Renal cortical epithelial cell (primary cell): ENCODE results near the gene DMTF1. TPM values are rescaled to one million over a fixed set of nuclear protein-coding genes. Genes with fewer than 3 reads are reported as not detected.

Experiments
- DNase-seq: peaks from one replicate; pipeline ENCODE4 v3.0.0-alpha.2; 2011; ENCODE audit warnings: low read depth
- total RNA-seq: library from RNA; depleted of rRNA; stranded (reverse); fragments of >200 nt; gene quantifications from 2 replicates; pipeline ENCODE4 v1.2.3, GENCODE V29; 2014

DMTF1 gene
- total RNA-seq, 1 donor from 2014 or later, result 95.5 TPM

- DNase-seq, result no peak
These were observed 5.4 kb upstream of the DMTF1 start for GRCh38 chr7:87146740-87147386.

GRCh38 chr7:87147500-87147899, 4.8 kb upstream of the DMTF1 start:
- DNase-seq, result no peak

- DNase-seq, result peak; percentile 59
These were observed 3.8 kb upstream of the DMTF1 start for GRCh38 chr7:87148332-87148955.

- DNase-seq, result no peak
These were observed 1.1 kb upstream of the DMTF1 start for GRCh38 chr7:87151002-87151728.

- no peak for DNase-seq
These were observed 533 bp upstream of the DMTF1 start for GRCh38 chr7:87151729-87152111.

GRCh38 chr7:87152897-87153641, 816 bp downstream of the DMTF1 start:
- DNase-seq, result peak; percentile 16

GRCh38 chr7:87154166-87154565, 1.9 kb downstream of the DMTF1 start:
- DNase-seq, result no peak

- DNase-seq, result no peak
These were observed 2.3 kb downstream of the DMTF1 start for GRCh38 chr7:87154569-87154968.

GRCh38 chr7:87155788-87156187, 3.5 kb downstream of the DMTF1 start:
- DNase-seq, result peak; percentile 40

- DNase-seq, result no peak
These were observed 4.5 kb downstream of the DMTF1 start for GRCh38 chr7:87156709-87157108.

- no peak for DNase-seq
These were observed 7.3 kb downstream of the DMTF1 start for GRCh38 chr7:87159538-87159937.

GRCh38 chr7:87164433-87164832, 12.2 kb downstream of the DMTF1 start:
- DNase-seq, result no peak

GRCh38 chr7:87170828-87171227, 18.6 kb downstream of the DMTF1 start:
- no peak for DNase-seq

- no peak for DNase-seq
These were observed 19.2 kb downstream of the DMTF1 start for GRCh38 chr7:87171282-87171934.

- DNase-seq, result no peak
These were observed 21.2 kb downstream of the DMTF1 start for GRCh38 chr7:87173471-87173870.

GRCh38 chr7:87178320-87178719, 26.1 kb downstream of the DMTF1 start:
- DNase-seq, result no peak

GRCh38 chr7:87179180-87179579, 26.9 kb downstream of the DMTF1 start:
- DNase-seq, result no peak

GRCh38 chr7:87187120-87187519, 34.9 kb downstream of the DMTF1 start:
- no peak for DNase-seq

GRCh38 chr7:87188930-87189329, 36.7 kb downstream of the DMTF1 start:
- no peak for DNase-seq

GRCh38 chr7:87190783-87191182, 38.5 kb downstream of the DMTF1 start:
- no peak for DNase-seq

GRCh38 chr7:87192784-87193487, 40.7 kb downstream of the DMTF1 start:
- no peak for DNase-seq
